NB4 (cell line): ENCODE data around the gene ATP11A.

ENCODE experiments used
- DNase-seq: peaks from one replicate; pipeline ENCODE4 v3.0.0; 2010; ENCODE audit warnings: low read depth
- H3K4me3 ChIP-seq: one replicate; pipeline ENCODE4 v1.5.1; 2011; ENCODE audit warnings: mild to moderate bottlenecking, low read depth, low read length, moderate library complexity
- MAX ChIP-seq: IDR thresholded peaks from 2 replicates; pipeline ENCODE4 v1.6.1; 2011; ENCODE audit warnings: low read depth, low read length
- MYC ChIP-seq: IDR thresholded peaks from 2 replicates; pipeline ENCODE4 v1.6.1; 2011; ENCODE audit warnings: low read depth, low read length
- POLR2A ChIP-seq: IDR thresholded peaks from 2 replicates; pipeline ENCODE4 v1.6.1; 2011; ENCODE audit warnings: mild to moderate bottlenecking; ENCODE audit not compliant: insufficient read length; ENCODE audit errors: extremely low read depth
- TF ChIP-seq, protein P1 (sequence below): IDR thresholded peaks from one replicate; pipeline ENCODE4 v1.5.1; 2012; ENCODE audit warnings: low read depth, low read length

ATP11A gene

DNA sequence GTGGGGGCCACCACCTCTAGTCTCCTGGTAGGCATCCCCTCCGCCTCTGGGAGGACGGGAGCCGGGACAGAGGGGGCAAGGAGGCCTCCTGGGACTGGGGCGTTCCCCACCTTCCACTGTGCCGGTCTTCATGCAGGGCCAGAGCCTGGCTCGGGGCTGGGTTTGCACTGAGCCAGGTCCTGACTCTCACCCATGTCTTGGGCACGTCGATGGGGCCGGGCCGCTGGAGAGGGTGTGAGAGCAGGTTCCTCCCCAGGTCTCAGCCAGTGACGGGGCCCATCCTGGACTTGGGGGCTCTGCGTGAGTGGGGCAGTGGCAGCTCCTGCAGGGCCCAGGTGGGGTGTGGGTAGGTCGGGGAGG lies 26.6 kb downstream of the ATP11A start:
- no peak for DNase-seq
- no peak overlapping the region for H3K4me3 ChIP-seq
- TF ChIP-seq MYC (no peak), POLR2A (no peak), MAX (no peak)
- TF ChIP-seq, protein P1, sequence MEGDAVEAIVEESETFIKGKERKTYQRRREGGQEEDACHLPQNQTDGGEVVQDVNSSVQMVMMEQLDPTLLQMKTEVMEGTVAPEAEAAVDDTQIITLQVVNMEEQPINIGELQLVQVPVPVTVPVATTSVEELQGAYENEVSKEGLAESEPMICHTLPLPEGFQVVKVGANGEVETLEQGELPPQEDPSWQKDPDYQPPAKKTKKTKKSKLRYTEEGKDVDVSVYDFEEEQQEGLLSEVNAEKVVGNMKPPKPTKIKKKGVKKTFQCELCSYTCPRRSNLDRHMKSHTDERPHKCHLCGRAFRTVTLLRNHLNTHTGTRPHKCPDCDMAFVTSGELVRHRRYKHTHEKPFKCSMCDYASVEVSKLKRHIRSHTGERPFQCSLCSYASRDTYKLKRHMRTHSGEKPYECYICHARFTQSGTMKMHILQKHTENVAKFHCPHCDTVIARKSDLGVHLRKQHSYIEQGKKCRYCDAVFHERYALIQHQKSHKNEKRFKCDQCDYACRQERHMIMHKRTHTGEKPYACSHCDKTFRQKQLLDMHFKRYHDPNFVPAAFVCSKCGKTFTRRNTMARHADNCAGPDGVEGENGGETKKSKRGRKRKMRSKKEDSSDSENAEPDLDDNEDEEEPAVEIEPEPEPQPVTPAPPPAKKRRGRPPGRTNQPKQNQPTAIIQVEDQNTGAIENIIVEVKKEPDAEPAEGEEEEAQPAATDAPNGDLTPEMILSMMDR, result no peak

DNA sequence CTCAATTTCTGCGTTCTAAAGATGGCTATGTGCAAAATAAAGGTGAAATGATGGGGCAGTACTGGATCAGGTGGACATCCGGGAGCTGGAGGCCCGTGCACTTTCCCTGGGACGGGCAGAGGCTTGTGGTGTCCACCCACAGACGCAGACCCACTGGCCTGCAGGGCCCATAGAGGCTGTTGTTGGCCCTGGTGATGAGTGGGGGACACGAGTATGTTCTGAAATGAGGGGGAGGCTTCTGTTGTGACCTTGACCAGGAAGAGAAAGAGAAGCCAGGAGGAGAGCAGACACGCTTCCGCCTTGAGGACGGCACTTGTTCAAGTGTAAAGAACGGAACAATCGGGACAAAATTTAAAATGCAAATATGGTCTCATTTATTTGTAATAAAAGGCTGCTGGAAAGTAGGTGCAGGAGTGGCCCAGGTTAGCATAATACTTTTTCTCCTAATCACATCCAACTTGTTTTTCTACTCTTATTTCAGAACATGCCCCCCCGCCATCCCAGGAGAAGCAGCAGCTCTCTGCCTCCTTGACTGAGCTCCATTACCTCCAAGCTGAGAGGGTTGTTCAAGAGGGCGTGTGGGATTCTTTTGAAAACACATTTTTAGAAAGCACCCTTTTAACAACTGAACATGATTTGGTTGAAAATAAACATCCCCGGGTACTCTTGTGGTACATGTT lies 27.1 kb downstream of the ATP11A start:
- no peak overlapping the region for H3K4me3 ChIP-seq
- TF ChIP-seq POLR2A (no peak), MAX (no peak), MYC (no peak)
- TF ChIP-seq, protein P1, result no peak
- no peak for DNase-seq

- no peak overlapping the region for H3K4me3 ChIP-seq
- TF ChIP-seq POLR2A, result no peak
- TF ChIP-seq MYC, result no peak
- TF ChIP-seq MAX, result no peak
- no peak for DNase-seq
Observed at GRCh38 chr13:112718318-112718717, 28.5 kb downstream of the ATP11A start.

DNA sequence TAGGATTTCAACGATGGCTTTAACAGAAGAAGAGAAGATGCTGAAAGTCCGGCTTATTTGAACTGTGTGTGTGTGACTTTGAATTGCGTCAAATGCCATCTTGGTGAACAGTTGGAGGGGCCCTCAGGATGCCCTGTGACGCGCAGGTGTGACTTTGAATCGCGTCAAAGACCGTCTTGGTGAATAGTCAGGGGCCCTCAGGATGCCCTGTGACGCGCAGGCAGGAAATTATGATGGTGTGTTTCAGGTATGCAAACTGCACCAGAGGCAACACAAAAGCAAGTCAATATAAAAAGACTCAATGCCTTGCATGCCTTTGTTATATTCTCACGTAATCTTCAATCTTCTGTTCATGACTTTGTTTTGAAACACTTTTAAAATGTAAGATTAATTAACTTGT lies 29.2 kb downstream of the ATP11A start:
- no peak overlapping the region for H3K4me3 ChIP-seq
- TF ChIP-seq MYC (no peak), POLR2A (no peak), MAX (no peak)
- TF ChIP-seq, protein P1, result no peak
- no peak for DNase-seq

- TF ChIP-seq MAX (no peak), POLR2A (no peak), MYC (no peak)
- TF ChIP-seq, protein P1, result no peak
- DNase-seq, result no peak
- no peak overlapping the region for H3K4me3 ChIP-seq
Observed at GRCh38 chr13:112719556-112719955, 29.7 kb downstream of the ATP11A start.

- no peak for DNase-seq
- H3K4me3 ChIP-seq, result no peak overlapping the region
- TF ChIP-seq MAX (no peak), MYC (no peak), POLR2A (no peak)
- TF ChIP-seq, protein P1, result no peak
Observed at GRCh38 chr13:112720251-112720650, 30.4 kb downstream of the ATP11A start.
